ENCODE results near the gene LRBA.

DNA sequence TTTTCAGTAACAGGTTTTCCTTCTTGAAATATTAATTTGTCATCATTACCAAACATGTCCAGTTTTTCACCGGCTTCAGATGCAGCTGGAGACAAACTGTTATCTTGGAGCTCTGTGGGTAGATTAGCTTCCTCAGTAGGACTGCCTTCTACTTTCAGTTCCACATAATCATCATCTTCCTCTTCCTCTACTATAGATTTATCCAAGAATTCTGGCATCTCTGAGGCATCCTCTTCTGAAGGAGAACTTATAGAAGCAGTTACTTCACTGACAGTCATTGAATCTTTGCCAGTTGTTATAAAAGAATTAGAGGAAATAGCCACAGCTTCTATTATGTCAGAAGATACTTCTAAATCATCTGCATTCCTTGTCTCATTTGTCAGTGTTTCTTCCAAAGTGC is 162.9 kb downstream of the LRBA start:
- no peak for TF ChIP-seq RAD21 (conservative IDR thresholded peaks at IDR 0.05 in 1 of 2, IDR thresholded peaks at IDR 0.05 in 1 of 2)
- no peak for TF ChIP-seq CTCF (IDR thresholded peaks at IDR 0.05)
- TF ChIP-seq, protein P1, sequence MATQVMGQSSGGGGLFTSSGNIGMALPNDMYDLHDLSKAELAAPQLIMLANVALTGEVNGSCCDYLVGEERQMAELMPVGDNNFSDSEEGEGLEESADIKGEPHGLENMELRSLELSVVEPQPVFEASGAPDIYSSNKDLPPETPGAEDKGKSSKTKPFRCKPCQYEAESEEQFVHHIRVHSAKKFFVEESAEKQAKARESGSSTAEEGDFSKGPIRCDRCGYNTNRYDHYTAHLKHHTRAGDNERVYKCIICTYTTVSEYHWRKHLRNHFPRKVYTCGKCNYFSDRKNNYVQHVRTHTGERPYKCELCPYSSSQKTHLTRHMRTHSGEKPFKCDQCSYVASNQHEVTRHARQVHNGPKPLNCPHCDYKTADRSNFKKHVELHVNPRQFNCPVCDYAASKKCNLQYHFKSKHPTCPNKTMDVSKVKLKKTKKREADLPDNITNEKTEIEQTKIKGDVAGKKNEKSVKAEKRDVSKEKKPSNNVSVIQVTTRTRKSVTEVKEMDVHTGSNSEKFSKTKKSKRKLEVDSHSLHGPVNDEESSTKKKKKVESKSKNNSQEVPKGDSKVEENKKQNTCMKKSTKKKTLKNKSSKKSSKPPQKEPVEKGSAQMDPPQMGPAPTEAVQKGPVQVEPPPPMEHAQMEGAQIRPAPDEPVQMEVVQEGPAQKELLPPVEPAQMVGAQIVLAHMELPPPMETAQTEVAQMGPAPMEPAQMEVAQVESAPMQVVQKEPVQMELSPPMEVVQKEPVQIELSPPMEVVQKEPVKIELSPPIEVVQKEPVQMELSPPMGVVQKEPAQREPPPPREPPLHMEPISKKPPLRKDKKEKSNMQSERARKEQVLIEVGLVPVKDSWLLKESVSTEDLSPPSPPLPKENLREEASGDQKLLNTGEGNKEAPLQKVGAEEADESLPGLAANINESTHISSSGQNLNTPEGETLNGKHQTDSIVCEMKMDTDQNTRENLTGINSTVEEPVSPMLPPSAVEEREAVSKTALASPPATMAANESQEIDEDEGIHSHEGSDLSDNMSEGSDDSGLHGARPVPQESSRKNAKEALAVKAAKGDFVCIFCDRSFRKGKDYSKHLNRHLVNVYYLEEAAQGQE (IDR thresholded peaks at IDR 0.05) = no peak
- TF ChIP-seq GATA3 (IDR thresholded peaks at IDR 0.05; ENCODE audit: borderline replicate concordance) = no peak
- no peak for TF ChIP-seq MAZ (IDR thresholded peaks at IDR 0.05; ENCODE audit: borderline replicate concordance, low read depth, low read length)

All from A549 (cell line).